GM21447 (cell line): ENCODE data around the gene YBX2.

Experiments
- ATAC-seq: cut with Tn5 transposase; IDR thresholded peaks from one replicate; pipeline ENCODE4 v1.9.1; 2021; ENCODE audit not compliant: unreplicated experiment

Gene YBX2

DNA sequence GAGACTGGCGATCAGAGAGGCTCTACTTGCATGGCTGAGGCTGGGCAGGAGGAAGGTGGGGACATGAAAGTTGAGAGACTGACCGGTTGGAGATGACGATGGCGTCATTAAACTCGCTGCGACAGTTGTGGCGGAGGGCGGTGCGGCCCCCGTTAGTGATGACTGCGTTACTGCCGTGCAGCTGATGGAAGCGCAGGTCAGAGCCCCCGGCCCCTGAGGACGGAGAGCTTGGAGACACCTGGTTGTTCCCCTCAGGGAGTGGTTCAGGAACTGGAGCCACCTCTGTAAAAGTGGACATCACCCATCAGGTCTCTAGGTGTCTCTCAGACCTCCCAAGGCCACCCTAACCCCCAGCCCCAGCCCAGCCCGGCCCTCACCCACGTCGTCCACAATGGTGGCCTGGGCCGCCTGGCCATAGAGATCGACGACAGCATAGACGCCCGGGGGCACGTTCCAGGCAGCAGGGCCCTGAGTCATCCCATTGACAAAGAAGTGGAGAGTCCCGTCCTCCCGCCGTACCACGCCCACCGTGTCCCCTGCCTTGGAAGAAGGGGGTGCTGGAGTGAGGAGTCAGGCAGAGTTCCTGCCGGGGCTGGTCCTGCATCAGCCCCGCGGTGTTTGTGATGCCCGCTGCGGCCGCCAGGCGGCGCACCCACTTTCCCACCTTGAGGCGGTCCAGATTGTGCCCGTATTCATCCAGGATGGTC, 29.4 kb upstream of the YBX2 start:
- ATAC-seq = no peak

DNA sequence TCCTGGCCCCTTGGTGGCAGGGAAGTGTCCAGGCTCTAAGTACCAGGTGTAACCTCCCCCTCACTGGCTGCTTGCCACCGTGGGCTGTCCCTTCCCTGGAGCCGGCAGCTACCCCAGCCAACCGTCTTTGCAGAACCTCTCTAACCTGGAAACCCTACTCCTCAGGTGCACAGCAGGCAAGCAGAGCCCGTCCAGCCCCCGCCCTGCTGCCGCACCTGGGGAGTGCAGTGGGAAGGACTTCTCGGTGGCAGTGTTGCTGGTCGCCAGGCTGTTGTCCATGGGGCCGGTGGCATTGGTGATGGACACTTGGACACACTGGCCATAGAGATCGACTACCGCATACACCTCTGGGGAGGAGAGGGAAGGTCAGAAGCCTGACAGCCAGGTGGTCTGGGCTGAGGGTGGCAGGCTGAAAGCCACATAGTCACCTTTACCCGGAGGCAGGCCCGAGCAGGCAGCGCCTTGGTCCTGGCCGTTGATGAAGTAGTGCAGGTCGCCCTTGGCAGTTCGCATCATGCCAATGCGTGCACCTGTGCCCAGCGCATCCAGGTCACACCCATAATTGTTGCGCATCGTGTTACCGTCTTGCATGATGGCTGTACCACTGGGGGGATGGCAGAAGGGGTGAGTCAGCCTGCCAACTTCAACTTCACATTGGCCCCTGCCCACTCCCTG, 28.2 kb upstream of the YBX2 start:
- no peak for ATAC-seq

DNA sequence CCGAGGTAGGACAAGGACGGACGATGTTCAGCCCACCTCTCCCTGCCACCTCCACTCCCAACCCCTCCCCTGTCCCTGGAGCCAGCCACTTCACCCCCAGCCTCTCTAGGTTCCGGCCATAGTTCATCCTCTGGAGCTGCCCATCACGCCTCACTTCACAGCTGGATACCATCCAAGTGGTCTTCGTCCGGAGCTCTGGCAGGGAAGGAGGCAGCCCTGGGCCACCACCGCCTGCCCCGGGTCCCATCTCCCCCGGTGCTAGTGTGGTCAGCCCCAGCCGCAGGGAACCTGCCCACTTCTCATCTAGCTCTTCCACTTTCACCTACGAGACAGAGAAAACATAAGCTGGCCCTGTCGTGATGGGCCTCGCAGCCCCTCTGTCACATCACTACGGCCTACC, 27.0 kb upstream of the YBX2 start:
- no peak for ATAC-seq

DNA sequence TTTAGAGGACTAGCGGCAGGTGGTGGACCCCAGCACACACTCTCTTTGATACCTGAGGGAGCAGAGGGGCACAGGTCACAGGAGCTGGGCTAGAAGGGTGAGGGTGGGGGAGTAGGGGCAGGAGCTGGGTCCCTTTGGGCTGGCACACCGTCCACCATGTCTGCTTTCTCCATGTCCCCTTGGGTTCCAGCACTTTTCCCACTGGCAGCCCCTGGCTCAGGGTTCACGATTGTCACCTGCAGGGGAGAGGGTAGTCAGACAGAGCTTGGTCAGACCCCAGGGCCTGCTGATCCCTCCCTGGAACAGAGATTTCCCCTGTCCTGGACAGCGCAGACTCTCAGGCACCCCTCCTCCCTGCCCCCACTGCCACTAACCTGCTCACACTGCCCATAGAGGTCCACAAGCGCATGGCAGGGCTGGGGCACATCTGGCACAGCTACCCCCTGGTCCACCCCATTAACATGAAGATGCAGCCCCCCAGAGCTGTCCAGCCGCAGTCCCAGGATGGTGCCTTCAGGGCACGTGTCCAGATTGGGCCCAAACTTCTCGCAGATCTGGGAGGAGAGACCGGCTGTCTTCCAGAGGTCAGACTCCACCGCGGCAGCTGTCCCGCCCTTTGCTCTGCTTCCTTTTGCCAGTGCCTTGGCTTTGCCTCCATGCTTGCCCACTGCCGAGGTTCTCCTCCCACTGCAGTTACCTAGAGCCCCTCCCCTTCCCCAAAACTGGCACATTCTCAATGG, 23.9 kb upstream of the YBX2 start:
- no peak for ATAC-seq

DNA sequence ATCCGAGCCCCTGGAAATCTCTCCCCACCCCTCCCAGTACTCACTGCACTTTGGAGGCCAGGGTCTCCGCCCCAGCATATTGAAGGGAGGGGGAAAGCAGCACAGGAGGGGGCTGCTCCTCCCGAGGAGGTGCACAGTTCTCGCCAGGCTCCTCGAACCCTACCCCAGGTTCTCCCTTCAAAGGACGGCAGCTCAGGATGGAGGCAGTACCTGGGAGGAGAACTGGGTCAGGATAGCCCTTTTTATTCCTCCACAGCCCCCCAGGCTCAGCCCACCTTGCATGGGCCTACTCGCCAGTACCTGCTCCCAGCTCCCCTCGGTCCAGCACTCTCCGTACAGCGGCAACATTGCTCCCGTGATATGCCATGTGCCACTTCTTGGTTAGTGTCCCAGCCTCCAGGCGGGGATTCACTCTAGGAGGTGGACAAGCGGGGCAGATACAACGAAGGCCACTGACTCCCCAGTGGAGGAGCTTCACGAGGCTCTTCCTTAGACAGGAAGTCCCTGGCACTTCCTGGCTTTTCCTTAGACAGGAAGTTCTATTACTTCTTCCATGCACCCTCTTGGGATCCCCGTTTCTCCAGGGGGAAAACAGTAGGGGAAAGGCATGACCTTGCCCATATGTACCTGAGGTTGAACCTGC, 22.8 kb upstream of the YBX2 start:
- ATAC-seq = no peak

DNA sequence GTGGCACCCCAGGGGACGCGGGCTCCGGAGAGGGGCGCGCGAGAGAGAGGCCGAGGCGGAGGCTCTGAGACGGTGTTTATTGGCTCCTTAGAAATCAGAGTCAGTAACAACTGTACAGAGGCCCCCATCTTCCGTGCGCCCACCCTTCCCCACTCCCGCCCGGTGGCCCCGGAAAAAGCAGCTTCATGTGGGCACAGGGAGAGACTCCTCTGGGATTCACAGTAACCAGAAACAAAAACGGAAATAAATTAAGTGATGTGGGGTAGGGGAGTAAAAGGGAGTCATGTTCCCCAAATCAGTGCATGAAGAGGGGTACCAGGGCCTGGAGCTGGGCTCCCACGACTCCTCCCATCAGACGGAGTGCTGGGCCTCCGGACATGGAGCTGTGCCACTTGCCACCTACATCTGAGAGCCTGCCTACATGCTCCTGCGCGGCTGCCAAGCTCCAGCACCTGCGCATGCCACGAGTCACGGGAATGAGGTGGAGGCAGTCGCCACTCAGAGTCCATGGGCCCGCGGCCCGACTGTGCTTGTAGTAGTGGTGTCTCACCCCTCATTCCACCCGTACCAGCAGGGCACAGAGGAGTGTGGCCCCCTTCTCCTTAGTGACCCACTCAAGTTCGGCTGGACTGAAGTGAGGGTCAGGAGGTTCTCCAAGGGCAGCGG, 21.3 kb upstream of the YBX2 start:
- no peak for ATAC-seq

DNA sequence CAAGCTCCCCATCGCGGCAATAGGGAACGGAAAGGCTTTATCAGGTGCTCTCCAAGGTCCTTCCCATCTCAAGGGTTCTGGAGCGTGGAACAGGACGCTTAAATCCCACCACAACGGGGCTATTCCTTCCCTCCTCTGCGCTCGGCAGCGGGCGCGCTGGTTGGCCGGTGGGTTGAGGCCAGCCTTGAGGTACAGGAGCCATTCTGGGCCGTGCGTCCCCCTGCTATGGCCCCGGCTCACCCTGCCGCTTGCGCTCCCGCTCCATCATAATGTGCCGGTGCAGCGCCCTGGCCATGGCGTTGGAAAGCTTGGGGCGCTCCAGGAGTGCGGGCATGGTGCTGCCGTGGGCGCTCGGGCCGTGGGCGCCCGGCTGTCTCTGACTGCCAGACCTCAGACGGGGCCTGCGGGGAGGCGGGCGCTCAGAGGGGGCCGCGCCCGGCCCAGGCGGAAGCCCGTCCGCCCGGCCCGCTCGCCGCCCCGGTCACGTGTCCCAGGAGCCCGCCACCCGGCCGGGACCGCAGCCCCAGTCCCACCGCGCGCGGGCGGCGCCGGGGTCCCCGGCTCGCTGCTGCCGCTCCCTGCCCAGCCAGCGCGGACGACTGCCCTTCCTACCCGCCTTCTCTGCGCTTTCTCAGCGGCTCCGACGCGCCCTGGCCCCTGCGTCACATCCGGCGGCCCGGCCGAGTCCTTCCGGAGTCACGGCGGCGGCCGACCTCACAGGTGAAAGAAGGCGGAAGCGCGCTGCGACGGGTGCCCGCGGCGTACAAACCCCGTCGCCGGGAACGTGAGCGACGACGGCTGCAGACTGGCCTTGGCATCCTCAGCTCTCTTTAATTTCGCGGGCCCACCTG, 20.5 kb upstream of the YBX2 start, which contains the start of gene GPS2:
Gene GPS2 (minus strand): TSS at position 642 of the 851 bp plus-strand sequence. CDS start 308 bp downstream, at position 334.
- ATAC-seq = peak; percentile 71

DNA sequence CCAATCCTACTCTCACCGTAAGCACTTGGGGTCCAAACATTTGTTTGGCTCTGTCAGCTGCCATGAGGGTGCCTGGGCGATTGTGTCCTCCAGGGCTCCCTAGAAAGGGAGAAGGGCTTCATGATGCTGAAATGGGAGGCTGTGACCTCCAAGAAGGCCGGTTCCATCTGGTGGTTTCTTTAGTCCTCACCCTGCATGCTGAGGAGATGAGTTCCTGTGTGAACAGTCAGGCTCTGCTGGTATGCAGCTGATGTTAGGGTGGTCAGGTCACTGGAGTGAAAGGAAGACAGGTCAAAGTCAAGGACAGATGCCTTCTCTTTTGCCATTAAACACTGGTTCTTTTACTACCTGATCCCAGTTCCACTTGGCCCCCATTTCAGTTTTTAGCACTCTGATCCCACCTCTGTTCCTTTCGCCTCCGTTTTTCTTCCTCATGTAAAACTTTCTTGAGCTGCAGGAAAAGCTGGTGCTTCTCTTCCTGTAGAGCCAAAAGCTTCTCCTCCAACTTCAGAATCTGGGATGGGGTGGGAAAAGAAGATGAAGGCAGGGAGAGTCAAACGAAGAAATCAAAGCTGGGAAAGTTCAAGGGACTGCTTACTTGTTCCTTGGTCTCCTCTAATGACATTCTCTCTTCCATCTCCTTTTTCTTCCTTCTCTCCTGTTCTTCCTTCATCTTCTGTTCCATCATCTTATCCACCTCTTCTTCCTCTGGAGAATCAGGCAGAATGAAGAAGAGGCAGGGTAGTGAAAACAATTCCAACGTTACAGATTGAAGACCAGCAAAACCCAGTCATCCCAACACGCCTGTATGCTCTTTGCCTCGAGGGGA, 19.7 kb upstream of the YBX2 start:
- no peak for ATAC-seq

DNA sequence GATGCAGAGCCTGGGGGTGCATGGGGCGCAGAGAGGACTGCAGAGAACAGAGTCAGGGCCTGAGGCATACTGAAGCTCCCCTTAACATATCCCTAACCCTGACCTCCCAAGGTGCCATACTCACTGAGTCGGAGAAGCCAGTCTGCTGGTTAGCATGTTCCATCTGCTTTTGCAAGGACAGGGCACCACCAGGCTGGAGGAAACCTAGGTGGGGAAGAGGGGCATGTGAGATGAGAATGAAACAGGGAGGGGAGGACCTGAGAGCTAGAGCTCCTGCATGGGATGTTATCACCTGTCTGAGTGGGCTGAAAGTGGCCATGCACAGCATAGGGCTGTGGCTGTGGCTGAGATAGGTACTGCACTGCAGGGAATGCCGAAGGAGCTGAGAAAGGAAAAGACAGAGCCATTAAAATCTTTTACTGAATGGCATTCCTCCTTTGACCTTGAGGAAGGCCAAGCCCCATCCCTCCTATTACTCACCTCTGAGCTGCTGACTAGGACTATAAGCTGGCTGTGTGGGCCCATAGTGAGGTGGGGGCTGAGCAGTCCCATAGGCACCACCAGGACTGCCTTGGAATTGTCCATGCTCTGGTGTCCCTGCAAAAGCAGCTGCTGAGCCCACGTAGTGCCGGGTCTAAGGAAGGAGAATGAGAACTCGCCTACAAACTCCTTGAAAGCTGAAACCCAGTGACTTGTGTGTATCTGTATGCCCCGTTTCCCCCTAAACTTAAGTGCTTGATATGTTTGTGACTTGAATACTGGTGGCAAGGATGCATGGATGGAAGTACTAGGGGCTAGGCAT, 18.9 kb upstream of the YBX2 start:
- ATAC-seq = no peak

DNA sequence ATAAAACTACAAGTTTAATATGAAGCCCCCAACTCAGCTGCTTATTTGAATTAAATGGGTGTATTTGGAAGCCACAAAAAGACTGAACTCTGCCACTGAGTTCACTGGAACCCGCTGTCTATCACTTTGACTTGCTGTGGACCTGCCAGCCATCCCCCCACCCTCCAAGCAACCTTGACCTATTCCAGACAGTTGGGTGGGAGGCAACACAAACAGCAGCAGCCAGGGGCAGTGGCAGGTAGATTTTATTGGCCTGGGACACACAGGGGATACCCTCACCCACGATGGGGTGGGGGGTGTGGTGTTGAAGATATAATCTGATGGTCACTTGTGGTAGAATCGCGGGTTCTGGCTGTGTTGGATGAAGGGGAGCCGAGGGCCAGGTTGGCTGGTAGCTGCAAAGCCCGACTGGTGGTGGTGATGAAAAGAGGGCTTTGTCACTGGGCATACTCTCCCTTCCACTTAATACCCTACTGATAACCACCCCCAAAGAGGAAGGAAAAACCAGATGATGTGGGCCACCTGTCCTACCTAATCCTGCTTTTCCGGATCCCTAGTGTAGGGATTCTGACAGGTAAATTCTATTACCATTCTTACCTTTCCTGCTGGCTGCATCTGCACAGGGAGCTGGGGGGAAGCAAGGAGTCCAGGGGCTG, 18.1 kb upstream of the YBX2 start:
- ATAC-seq = no peak

DNA sequence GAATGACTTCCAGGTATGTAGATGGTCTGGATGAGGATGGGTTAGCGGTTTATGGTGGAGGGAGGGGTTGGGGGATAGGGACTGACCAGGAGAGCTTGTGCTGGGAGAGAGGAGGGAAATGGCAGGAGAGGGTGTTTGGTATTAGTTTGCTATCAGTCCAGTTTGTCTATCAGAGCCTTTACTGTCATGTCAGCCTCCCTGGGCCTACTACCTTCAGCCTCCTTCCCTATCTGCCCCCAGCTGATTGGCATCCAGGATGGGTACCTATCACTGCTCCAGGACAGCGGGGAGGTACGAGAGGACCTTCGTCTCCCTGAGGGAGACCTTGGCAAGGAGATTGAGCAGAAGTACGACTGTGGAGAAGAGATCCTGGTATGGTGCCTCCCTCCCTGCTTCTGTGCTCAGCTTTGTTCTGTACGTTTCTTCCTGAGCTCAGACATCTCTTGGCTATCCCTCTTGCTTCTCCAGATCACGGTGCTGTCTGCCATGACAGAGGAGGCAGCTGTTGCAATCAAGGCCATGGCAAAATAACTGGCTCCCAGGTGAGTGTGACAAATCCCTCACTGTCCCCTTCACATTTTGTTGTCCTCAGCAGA, 16.8 kb upstream of the YBX2 start:
- ATAC-seq = no peak

DNA sequence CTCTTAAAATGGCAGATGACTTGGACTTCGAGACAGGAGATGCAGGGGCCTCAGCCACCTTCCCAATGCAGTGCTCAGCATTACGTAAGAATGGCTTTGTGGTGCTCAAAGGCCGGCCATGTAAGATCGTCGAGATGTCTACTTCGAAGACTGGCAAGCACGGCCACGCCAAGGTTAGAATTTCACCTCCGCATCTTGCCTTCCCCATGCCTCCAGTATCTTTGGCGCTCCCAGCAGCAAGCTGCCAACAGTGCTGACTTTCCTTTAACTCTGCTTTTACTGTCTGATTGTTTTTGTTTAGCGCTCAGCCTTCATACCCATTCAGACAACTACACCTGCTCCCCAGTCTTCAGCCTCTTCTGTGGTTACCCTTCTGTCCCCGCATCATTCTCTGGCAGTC, 15.2 kb upstream of the YBX2 start:
- ATAC-seq = no peak

DNA sequence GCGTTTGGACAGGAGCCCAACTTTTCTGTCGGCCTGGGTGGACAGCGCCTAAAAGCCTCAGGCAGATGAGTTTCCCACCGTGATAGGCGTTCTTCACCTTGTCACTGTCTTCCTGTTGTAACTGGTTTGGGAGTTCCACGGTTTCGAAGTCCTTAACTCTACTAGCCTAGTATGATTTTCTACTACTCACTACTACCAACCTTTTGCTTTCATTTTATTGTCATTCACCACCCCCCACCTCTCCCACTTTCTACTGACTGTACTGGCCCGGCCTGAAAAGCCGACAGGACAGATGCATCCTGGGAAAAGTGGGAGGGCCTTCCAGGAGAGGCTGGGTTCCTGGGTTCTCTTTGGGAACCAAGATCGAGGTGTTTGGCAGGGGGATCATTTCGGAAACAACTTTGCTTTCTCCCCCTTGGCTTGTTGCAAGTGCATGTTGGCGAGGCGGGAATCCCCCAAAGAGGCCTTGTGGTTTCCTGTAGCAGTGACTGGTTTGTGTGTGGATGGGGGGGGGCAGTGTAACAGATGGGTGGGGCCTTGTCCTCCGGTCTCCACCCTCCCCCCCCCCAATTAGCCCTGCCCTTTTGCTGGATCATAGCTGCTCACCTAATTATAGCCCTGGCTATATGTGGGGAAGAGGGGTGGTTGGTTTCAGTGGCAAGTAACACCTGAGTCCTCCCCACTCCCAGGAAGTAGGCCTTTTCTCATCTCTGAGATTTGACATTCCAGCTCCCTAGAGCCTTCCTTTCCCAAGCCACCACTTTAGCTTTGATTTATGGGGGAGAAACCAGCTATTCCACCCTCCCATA, 14.4 kb upstream of the YBX2 start:
- no peak for ATAC-seq

DNA sequence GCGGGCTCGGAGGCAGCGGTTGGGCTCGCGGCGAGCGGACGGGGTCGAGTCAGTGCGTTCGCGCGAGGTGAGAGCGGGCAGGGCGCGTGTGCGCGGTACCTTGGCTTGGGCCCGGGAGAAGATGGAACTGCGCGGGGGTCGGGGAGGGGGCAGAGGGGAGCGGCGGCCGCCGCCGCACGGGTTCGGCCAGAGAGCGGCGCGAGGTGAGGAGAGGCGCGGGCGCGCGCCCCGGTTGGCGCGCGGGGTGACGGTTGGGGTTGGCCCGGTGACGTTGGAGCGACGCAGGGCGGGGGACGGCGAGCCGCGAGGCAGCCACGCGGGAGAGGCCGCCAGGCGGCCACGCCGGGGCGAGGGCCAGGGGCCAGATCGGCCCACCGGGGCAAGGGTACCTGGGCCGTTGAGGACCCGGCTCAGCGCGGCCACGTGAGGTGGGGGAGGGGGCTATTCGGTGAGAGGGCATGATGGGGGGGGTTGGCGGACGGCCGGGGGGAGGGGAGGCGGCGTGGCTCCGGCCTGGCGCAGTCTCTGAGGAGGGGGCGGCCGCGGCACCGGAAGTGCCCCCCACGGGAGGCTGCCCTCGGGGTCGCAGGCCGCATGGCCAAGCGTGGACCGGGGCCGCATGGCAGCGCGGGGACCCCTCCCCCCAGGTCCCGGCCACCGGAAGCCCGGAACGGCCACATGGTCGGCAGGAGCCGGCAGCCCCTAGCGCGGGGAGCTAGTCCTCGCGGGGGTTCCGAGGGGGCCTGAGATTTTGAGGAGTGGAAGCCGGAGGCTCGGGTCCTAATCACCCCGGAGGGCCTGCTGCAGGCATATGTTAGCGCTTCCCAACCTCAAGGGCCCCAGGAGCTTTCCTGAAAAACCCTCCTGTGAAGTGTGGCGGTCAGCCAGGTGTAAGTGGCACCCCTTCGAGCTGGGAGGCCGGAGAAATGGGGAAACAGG, 13.5 kb upstream of the YBX2 start:
- ATAC-seq = no peak

DNA sequence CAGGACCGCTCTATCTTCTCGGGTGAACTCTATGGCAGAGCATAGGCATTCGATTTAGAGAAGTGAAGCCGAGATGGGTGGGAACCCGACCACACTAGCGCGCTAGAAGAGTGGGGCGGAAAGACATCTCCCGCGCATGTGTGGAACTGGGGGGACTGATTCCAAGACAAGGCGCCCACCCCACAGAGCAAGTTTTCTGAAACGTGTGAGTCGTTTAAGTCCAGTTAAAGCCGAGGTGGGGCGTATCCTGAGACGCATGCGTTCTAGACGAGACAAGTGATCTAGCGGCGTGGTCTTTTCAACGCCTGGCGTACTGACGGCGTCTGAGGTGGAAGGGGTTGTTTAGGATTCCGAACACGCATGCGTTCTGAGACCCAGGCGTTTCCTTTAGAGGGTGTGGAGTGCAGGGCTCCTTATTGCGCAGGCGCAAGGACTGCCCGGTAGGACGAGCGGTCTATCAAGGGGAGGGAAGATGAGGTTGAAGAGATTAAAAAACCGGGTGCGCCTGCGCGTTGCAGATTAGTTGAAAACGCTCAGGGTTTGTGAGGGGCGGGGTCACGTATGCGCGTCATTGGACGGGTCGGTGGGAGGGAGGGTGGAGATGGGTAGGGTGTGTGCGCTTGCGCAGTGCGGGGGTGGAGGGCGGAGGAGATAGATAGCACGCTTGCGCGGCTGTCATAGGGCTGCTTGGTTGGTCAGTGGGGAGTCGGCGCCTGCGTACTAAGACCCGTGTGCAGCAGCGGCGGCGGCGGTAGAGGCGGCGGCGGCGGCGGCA, 12.7 kb upstream of the YBX2 start, which contains the start of gene EIF5A:
Gene EIF5A (plus strand): TSS at position 718 of the 775 bp plus-strand sequence. CDS start 2,008 bp downstream, outside the sequence.
- ATAC-seq = peak; percentile 66
